Activated CD8-positive, alpha-beta T cell treated with anti-CD3 and anti-CD28 coated beads, Interleukin-2, amount 10 ng/mL, durations not matched to agents 7 days and 5 days (primary cell): Measurements from ENCODE around the gene HDGFL3. TPM values are rescaled to one million over a fixed set of nuclear protein-coding genes. Genes with fewer than 3 reads are reported as not detected.

ENCODE experiments used
- ATAC-seq: fragments of 150-1000 bp; cut with Tn5 transposase; one replicate; pipeline ENCODE4 v1.10.0; 2021; ENCODE audit warnings: moderate library complexity
- CTCF ChIA-PET: fragments of 350-600 bp; sonication (Branson Sonifier 250); formaldehyde crosslinking; loops from one replicate; lab custom pipeline; 2021; ENCODE audit warnings: antibody characterized with exemption; lab: Charles Lee
- POLR2A ChIA-PET: fragments of 350-600 bp; sonication (Branson Sonifier 250); formaldehyde crosslinking; loops from one replicate; lab custom pipeline; 2021; ENCODE audit warnings: antibody characterized with exemption; lab: Charles Lee
- DNase-seq: peaks from one replicate; pipeline ENCODE4 v3.0.0-alpha.2; 2020
- H3K27ac Mint-ChIP-seq: one replicate; pipeline ENCODE4 v1.8.0; 2021; ENCODE audit warnings: mild to moderate bottlenecking, mixed read lengths
- H3K27me3 Mint-ChIP-seq: one replicate; pipeline ENCODE4 v1.8.0; 2021; ENCODE audit warnings: low read depth, mixed read lengths
- H3K36me3 Mint-ChIP-seq: one replicate; pipeline ENCODE4 v1.8.0; 2021; ENCODE audit warnings: low read depth, mixed read lengths
- H3K4me1 Mint-ChIP-seq: one replicate; pipeline ENCODE4 v1.8.0; 2021; ENCODE audit warnings: low read depth, mixed read lengths
- H3K4me3 Mint-ChIP-seq: one replicate; pipeline ENCODE4 v1.8.0; 2021; ENCODE audit warnings: mild to moderate bottlenecking, mixed read lengths
- H3K9me3 Mint-ChIP-seq: one replicate; pipeline ENCODE4 v1.8.0; 2022; ENCODE audit warnings: mixed read lengths; ENCODE audit not compliant: insufficient read depth
- total RNA-seq, 2 experiments: library from RNA; stranded (reverse); gene quantifications; one replicate each; pipeline ENCODE4 v1.2.3, GENCODE V29; 2021

HDGFL3 gene
- total RNA-seq, 2 experiments from 2014 or later = 76.8 to 79.7 TPM

DNA sequence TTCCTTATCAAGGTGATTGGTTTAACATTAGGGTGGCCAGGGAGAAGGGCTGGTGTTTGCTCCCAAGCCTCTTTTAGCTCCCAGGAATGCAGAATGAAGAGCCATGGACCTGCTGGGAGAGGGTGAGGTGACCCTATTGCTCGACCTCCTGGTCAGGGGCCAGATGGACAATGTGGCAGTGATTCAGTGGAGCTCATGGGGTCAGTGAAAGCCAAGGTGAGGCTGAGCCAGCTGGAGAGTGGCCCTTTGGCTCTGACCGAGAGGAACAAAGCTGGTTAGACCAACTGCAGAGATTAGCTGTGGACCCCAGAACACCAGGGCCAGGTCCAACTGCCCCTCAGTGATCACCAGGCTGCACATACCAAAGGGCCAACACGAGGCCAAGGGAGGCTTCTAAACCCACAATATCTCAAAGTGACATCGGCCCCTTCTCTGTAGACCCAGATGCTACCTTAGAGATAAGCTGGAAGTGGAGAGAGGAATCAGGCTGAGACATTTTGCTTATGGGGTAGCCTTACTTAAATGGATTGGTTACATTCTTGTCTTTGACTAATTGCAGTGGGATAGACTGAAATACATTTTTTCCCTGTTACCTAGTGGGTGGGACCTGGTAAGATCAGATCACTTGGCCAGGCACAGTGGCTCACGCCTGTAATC, 124.8 kb downstream of the HDGFL3 start:
- POLR2A ChIA-PET = interaction anchor here (1.4 kb wide), 1 partner anchor 16 kb away, joined by 3 read pairs; no protein-coding TSS in a partner anchor
- H3K9me3 Mint-ChIP-seq = peaks cover 3% of the 10 kb centered on the region

GRCh38 chr15:83081256-83082014, 126.2 kb downstream of the HDGFL3 start:
- ATAC-seq (no peak), DNase-seq (no peak)
- Mint-ChIP-seq H3K27ac (no peak overlapping the region), H3K27me3 (peaks cover 33% of the 10 kb centered on the region), H3K4me3 (no peak overlapping the region), H3K36me3 (no peaks in the 10 kb centered on the region), H3K4me1 (peaks cover 5% of the 10 kb centered on the region), H3K9me3 (peaks cover 3% of the 10 kb centered on the region)
- CTCF ChIA-PET = no interaction called here
- POLR2A ChIA-PET = no interaction called here

More for the DNA sequence above, 124.8 kb downstream of the HDGFL3 start:
- H3K4me3 Mint-ChIP-seq = no peak overlapping the region
- peaks cover 5% of the 10 kb centered on the region for H3K4me1 Mint-ChIP-seq
- H3K27ac Mint-ChIP-seq = no peak overlapping the region
- CTCF ChIA-PET = no interaction called here
- ATAC-seq = no peak
- no peak for DNase-seq
- H3K27me3 Mint-ChIP-seq = peaks cover 34% of the 10 kb centered on the region
- no peaks in the 10 kb centered on the region for H3K36me3 Mint-ChIP-seq

GRCh38 chr15:83078712-83079111, 128.9 kb downstream of the HDGFL3 start:
- H3K27me3 Mint-ChIP-seq = peaks cover 35% of the 10 kb centered on the region
- no peak overlapping the region for H3K27ac Mint-ChIP-seq
- ChIA-PET CTCF (no interaction called here), POLR2A (no interaction called here)
- ATAC-seq = no peak
- H3K9me3 Mint-ChIP-seq = no peaks in the 10 kb centered on the region
- H3K4me1 Mint-ChIP-seq = peaks cover 5% of the 10 kb centered on the region
- no peak for DNase-seq
- H3K36me3 Mint-ChIP-seq = peaks cover 3% of the 10 kb centered on the region
- no peak overlapping the region for H3K4me3 Mint-ChIP-seq

Other genes with a start within 250 kb of the HDGFL3 start
- 10 to 100 TPM; 25.8 to 27.0 TPM for gene RAMAC, start 221.6 kb downstream of the HDGFL3 start, total RNA-seq
- 10 to 100 TPM; 25.2 to 31.0 TPM for gene C15orf40, start 196.2 kb downstream of the HDGFL3 start, total RNA-seq
- 10 to 100 TPM; 67.4 to 70.9 TPM for gene BTBD1, start 140.6 kb downstream of the HDGFL3 start, total RNA-seq
- 10 to 100 TPM; 18.2 to 22.1 TPM for gene TM6SF1, start 100.2 kb downstream of the HDGFL3 start, total RNA-seq
- gene BNC1, start 76.8 kb upstream of the HDGFL3 start, total RNA-seq = not detected
- not detected for gene SH3GL3, start 239.5 kb upstream of the HDGFL3 start, total RNA-seq